NCI-H2196 (cell line): ENCODE measurements around the gene PDE4B.

Experiments
- DNase-seq: peaks from one replicate; lab custom pipeline; 2025; ENCODE audit not compliant: unreplicated experiment; lab: John Stamatoyannopoulos, UW

Gene PDE4B

DNA sequence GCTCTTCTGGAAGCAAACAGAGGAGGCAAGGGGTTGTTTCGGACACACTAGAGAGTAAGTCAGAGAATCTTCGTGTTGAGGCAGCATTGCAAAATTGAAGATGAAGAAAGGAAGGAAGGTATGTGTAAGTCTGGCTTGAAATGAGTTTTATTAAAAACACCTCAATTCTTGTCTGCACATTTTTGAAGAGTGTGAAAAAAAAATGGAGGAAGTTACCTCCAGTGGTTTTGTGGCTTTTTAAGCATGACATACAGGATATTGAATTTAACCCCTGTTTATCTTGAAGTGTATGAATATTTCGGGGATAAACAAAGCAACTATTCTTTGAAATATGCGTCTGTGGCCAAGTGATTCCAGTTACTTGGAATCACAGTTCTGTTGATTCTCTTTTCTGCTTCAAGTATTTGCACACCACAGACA is 538.0 kb downstream of the PDE4B start:
- DNase-seq: no peak

DNA sequence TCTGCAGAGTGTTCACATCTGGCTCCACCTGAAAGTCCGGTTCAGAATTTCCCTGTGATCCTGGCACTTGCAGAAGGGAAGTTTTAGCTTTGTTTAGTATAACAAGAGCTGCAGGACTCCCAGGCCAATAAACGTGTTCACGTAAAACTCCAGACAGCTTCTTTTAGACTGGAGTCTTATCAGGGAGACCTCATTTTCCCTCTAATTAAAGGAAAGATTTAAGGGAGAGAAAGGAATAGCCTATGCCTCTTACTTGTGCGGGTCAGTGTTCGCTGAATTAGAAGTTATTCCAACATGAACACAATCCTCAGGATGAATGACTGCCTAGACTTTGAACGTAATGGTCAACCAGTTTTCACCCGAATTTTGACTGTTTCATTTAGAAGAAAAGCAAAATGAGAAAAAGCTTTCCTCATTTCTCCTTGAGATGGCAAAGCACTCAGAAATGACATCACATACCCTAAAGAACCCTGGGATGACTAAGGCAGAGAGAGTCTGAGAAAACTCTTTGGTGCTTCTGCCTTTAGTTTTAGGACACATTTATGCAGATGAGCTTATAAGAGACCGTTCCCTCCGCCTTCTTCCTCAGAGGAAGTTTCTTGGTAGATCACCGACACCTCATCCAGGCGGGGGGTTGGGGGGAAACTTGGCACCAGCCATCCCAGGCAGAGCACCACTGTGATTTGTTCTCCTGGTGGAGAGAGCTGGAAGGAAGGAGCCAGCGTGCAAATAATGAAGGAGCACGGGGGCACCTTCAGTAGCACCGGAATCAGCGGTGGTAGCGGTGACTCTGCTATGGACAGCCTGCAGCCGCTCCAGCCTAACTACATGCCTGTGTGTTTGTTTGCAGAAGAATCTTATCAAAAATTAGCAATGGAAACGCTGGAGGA is 539.2 kb downstream of the PDE4B start:
- DNase-seq: no peak

DNA sequence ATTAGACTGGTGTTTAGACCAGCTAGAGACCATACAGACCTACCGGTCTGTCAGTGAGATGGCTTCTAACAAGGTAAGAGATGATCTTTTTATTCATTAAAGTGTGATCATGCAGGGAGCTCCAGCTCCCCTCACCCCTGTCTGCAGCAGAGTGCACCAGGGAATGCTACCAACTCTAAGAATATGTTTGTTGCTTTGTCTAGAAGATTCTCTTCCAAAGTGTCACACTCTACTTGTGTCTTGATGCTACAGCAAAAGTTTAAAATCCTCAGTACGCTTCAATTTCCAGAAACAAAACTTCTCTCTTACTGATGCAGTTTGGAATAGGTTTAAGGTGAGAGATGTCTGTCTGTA is 539.8 kb downstream of the PDE4B start:
- DNase-seq: no peak

DNA sequence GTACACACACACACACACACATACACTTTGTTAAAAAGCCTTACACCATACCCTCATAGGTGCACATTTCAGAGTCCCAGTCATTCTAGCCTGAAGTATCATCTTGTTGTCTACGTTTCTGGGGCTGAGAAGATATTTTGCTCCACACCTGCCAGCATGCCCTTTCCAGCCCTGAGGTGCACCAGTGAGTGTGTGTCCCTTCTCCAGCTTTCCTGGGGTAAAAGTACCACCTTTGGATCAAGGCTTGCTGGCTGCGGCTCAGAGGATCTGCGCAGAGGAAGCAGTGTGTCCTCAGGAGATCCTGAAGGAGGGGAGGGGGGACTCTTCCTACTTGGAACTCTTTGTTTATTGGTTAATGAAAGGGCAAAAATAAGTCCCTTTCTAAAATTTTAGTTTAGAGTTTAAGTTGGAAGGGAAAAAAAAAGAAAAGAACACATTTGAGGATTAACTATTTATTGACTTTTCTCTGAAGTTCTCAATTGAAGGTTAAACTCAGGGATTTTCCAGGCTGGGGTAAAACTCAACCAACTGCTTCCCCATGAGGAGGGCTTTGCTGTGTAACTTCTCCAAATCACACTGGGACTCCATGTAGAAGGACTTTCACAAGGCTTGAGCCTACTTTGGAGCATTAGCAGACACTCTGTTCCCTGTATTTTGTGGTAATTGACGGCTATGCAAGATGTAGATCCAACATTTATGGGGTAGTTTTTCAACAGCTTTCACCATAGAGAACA is 540.9 kb downstream of the PDE4B start:
- no peak for DNase-seq

DNA sequence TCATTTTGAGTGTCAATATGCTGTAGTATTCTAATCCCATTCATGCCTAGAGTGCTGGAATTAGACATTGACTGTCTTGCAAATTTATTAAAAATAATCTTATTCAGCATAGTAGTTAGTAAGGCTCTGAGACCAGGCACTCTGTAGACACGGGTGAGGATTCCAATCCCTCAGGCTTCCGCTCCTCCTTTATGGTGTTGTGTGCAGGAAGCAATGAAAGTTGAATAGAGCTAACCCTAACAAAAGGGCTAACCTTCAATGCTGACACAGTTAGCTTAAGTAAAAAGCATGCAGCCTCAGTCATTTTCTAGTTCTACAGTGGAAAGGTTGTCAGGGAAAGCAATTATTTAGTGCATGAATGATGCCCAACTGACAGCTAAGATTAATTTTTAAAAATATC is 541.6 kb downstream of the PDE4B start:
- DNase-seq: no peak

DNA sequence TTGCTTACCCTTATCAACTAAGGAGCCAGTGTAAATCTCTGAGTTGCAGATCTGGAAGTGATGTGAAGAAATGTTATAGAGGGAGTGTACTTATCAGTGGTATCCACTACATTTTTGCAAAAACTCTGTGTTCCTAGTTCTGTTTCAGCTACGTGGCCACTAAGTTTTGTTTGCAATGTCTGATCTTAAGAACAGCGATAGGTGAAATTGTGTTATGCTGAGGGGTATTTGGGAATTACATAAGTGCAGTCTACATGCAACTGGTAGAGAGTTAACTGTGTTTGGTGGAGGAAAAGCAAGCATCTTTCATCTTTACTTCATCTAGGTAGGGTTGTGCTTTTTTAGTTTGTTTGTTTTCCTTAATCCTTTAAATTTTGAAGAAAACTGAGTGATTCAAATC is 542.4 kb downstream of the PDE4B start:
- DNase-seq: no peak

DNA sequence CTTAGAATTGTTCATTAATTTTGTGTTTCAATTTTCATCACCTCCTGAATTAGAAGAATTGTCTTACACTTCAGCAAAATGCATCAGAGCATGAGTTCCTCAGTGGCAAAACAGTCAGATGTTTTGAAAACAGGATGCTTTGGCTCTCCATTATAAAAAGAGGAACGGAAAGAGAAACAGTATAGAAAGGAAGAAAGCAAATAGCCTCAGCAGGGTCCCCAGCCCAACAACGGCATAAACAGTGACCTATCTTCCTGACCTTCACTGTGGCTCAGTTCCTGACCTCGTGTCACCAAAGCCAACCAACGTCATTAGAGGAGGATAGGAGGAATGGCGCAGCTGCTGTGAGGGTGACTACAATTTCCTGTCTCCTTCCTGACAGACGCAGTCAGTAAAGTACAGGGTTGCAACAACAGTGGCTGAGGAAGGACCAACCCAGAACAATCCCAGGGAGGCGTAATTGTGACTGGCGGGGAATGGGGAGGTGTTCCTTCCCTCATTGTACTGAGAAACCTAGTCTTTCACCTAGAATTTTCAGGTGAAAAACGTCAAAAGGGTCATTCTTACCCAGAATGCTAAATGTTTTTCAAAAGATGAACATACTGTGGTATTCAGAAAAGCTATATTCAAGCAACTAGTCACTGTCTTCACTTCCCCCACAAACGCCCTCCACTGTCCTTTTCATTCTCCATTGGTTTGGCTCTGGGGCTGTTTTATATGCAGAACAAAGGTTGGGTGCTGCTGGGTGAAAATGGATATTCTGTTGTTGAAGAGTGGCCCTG is 543.4 kb downstream of the PDE4B start:
- DNase-seq: no peak

DNA sequence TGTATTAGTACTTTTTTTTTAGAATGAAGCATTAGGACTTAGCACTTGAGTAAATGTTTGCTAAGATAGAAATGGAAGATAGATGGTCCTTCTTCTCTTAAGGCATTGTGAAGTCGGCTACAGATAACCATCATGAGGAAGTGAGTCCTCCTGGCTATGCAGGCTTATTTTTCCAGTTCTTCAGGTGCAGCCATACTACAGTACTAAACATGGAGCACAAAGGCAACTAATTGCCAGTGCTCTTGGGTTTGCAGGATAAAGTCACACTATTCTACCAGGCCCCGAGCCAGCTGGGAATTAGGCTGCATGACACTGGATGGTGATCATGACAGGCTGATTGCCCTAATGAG is 543.9 kb downstream of the PDE4B start:
- no peak for DNase-seq

DNA sequence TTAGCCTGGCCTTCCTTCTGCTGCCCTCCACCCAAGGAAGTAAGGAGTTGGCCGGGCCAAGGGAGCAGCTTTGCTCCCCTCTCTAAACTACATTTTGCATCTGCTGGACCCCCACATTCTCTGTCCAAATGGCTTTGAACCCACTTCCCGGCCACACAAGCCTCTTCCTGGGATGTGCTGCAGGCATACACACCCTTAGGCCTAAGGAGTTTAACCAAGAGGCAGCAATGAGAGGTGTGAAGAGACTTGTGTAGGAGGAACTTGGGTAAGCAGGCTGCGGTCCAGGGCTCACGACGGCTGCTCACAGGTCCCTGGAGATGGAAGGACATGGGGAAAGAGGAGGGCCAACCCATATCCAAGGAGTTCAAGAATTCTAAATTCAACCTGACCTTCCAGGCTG is 544.6 kb downstream of the PDE4B start:
- no peak for DNase-seq

DNA sequence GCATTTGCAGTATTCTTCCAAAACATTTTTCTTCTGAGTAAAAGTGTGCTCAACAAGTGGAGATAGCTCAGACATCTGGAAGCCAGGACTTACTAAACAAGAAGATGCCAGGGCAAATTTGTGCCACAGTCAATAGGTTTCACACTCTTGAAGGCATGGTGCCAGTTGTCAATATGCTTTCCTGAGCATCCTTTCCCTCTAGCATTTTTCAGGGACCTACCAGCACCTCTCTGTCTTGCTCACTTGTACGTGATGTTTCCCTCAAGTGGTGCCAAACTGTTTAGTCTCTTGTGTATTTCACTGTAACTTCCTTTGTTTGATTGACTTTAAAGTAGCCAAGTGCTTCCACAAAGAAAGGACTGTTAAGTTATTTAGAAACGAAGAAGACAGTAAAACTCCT is 547.2 kb downstream of the PDE4B start:
- DNase-seq: no peak

DNA sequence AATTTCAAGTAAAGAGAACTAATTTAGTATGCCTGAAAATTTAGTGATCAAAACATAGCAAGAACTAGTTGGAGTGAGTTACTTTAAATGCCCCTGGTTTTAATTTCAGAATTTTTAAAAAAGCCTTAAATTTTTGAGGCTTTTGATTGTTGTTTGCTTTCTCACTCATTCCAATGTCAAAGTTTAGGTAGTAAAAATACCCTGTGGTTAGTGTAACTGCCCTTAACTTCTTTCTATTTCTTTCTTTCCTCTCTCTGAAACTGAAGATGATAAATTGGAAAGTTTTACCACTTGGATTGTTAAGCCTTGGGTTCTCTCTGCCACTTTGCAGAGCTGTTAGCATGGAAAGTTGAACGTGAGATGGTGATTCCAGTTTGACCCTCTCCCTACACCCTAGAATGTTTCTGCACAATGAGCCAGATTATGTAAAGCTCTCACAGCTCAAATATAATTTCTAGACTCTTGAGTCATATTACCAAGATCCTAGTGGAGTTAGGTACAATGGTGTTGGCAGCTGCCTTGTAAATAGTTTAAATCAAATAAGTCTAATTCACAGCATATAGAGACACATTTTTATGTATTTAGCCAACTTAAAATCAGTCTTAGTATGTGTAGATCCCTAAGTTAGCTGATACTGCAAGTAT is 548.9 kb downstream of the PDE4B start:
- no peak for DNase-seq

DNA sequence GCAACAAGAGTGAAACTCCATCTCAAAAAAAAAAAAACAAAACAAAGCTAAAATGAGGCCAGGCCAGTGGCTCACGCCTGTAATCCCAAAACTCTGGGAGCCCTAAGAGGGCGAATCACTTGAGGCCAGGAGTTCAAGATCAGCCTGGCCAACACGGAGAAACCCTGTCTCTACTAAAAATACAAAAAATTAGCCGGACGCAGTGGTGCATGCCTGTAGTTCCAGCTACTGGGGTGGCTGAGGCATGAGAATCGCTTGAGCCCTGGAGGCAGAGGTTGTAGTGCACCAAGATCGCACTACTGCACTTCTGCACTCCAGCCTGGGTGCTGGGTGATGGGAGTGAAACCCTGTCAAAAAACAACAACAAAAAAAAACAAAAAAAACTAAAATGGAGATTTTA is 550.0 kb downstream of the PDE4B start:
- DNase-seq: no peak

DNA sequence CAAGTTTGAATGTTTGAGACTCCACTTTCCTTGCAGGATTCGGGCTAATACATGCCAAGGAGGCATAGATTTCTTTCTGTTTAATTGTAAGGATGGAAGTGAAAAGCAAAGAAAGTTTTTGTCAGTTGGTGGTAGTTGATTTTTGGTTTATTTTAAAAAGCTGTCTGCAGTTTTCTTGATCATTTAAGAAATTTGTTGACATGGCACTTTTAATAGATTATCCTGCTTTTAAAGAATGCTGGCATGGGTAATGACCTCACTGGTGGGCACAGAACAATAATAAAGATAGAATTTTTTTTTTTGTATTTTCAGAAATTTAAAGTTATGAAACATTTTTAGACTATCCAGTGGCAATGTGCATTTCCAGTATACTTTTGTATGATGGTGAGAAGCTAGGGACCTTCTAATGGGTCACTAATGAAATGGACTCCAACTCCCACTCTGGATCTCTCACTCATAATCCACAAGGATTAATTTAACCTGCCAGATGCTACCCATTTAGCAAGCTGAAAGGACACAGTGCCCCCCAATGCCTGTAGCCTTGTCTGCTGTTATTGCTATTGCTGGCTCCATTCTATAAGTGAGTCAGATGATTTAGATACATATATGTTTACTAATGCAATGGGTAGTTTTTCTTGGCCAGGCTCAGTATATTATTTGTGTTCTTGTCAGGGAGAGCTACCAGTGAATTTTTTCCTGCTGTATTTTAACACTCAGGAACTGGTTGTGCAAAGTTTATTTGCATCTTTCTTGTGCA is 551.1 kb downstream of the PDE4B start:
- DNase-seq: no peak

DNA sequence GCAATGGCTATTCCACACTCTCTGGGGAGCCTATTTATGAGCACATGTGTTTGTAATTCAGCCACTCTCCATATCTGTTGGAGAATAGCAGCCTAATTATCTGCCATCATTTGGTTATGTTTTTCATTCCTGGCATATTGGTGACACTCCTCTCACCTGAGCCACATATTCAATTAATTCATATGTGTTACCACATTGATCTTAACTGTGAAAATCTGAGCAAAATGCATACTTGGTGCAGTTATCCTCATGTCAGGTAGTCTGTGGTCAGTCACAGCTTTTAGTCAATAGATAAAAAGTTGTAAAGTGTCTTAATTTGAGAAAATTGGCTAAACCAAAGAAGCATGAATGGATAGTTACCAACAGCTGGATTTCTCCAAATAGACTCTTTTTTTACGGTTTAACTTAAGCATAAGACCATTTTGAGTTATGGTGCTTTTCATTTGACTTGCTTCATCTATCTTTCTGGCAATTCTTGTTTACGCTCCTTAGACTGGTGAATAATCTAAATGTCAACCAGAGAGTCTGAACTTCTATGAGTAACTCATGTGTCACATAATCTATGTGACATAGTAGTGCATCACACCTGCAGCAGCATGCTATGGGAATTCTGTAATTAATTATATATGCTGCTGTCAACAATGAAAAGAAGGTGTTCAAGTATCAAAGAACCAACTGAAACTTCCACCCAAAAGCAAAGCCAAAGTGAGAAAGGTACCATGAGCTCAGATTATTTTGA is 553.5 kb downstream of the PDE4B start:
- DNase-seq: no peak

DNA sequence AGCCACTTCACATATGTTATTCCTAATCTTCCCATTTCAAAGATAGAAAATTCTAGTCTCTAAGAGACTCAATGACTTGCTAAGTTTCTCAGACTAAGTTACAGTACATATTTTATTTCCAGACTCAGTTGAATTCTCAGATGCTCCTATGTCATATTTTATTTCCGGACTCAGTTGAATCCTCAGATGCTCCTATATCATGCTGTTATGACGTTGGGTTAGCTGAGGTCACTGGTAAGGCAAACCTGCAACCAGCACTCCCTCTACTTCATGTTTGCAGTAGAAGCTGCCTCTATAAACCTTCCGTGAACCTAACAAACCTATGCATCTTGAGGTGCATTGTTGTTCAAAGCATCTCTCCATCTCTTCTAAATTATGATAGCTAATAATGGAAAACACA is 554.2 kb downstream of the PDE4B start:
- DNase-seq: no peak

DNA sequence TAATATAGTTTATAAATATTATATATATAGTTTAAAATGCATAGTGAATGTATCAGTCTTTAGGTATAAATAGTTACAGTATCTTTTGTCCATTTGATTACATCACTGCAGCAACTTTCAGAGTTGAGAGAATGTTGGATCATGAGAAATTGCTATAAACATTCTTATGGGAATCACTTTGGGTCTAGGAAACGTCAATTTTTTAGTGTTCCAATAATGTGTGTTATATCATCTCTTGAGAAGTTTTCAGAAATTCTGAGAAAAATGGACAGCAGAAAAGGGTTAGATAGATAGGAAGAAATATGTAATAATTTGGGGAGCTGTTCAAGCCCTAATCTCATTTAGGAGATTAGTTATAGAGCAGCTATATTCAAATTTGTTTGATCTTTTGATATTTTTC is 556.1 kb downstream of the PDE4B start:
- DNase-seq: no peak

DNA sequence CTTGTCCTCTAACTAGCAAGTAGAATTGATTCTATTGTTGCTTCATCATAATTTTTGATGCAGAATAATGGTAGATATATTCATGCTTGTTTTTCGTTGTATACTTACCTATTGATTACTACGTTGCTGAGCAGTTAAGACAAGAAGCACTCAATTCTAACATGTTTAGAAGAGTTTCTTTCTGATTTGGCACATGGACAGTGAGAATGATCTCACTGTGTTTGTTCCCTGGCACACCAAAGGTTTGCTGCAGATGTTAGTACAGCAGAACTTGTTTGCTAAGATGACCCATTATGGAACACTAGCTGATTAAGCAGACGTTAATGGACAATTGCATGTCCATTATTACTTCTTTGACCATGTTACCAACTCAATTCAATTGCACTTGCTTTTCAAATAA is 556.5 kb downstream of the PDE4B start:
- no peak for DNase-seq

DNA sequence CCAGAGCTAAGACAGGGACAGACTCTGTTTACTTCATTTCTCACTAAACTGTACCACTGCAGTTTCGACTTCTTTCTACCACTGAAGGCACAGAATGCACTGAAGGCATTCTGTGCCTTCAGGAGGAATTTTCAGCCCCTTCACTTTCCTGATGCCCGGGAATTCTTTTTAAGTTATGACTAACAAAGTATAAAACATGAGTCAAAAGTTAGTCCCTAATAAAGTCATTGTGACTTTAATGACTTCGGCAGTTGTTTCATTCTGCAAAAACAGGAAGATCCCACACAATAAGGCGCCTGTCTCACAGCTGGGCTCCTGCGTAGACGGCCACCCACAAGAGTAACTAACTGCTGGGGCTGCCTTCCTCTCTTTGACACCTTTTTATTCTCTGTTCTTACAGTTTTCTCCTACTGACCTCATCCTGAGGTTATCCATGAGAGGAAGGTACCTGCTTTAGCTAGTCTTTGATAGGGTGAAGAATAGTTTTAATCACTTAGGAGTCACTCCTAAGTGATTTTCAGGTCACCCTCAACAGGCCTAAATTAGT is 557.4 kb downstream of the PDE4B start:
- no peak for DNase-seq

DNA sequence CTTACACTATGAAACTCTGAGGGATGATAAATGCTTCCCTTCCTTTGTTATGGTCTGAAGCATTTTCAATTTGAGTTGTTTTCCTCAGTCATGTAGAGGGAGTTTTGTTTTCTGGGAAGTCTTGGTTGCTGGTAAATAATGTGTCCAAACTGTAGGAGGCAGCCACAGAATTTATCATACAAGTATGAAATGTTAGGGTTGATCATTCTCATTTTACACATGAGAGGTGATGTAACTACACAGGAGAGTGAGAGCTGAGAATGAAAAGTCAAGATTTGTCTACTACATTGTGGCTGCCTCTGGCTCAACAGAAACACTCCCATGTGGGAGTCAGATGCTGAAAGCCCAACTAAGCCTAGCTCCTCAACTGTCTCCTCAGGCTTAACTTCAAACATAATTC is 558.8 kb downstream of the PDE4B start:
- no peak for DNase-seq

DNA sequence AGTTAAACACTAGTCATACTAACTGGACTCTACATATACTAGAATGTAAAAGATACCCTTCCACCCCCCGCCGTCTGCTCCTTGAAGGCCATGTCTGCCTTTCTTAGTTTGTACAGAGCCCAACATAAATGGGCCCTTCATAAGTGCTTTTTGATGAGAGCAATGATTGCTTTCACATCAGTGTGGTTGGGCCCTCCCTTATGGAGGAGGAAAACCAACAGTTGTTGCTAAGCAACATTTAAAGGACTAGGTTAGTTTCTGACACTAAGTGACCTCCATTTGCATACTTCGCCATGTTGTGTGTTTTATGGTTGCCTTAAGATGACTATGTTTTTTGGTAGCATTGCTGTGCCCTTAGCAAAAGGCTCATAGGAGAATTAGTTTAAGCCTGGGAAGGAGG is 559.2 kb downstream of the PDE4B start:
- no peak for DNase-seq
